ENCODE results near the gene NPIPA5. TPM values are rescaled to one million over a fixed set of nuclear protein-coding genes. Genes with fewer than 3 reads are reported as not detected.
A peak's percentile ranks its signal among the peaks of the same experiment; 100 is the strongest.
"Not testable (repeated sequence)": the region's sequence is repeated elsewhere in the genome, so short reads cannot be mapped to it uniquely, and the experiment has no call there.

The NPIPA5 gene
- total and polyA plus RNA-seq, 7 donors, result 2.0 to 24.3 (median 7.2) TPM

GRCh38 chr16:15418206-15418605, 40.1 kb upstream of the NPIPA5 start:
- 84 to 85% methylated on average over 3 of the region's 3 CpGs for WGBS, 2 donors
- H3K4me1 ChIP-seq, result peaks cover 0 to 7% (median 0%) of the 10 kb centered on the region in 4 donors
- no peaks in the 10 kb centered on the region for H3K9me3 ChIP-seq
- H3K4me3 ChIP-seq, result no peak overlapping the region
- no peaks in the 10 kb centered on the region for H3K36me3 ChIP-seq
- no peaks in the 10 kb centered on the region for H3K27me3 ChIP-seq
- TF ChIP-seq EP300 (IDR thresholded peaks at IDR 0.05) (no peak), POLR2AphosphoS5 (IDR thresholded peaks at IDR 0.05) (no peak), POLR2A (IDR thresholded peaks at IDR 0.05) (no peak)
- TF ChIP-seq, protein P1, sequence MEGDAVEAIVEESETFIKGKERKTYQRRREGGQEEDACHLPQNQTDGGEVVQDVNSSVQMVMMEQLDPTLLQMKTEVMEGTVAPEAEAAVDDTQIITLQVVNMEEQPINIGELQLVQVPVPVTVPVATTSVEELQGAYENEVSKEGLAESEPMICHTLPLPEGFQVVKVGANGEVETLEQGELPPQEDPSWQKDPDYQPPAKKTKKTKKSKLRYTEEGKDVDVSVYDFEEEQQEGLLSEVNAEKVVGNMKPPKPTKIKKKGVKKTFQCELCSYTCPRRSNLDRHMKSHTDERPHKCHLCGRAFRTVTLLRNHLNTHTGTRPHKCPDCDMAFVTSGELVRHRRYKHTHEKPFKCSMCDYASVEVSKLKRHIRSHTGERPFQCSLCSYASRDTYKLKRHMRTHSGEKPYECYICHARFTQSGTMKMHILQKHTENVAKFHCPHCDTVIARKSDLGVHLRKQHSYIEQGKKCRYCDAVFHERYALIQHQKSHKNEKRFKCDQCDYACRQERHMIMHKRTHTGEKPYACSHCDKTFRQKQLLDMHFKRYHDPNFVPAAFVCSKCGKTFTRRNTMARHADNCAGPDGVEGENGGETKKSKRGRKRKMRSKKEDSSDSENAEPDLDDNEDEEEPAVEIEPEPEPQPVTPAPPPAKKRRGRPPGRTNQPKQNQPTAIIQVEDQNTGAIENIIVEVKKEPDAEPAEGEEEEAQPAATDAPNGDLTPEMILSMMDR (IDR thresholded peaks at IDR 0.05), result no peak
- DNase-seq, result no peak
- H3K27ac ChIP-seq, result no peak overlapping the region
- intact Hi-C loops (cut with DNase I), result no loop called here

- Histone ChIP-seq H3K27ac (no peak overlapping the region), H3K36me3 (no peaks in the 10 kb centered on the region), H3K4me3 (no peak overlapping the region), H3K27me3 (no peaks in the 10 kb centered on the region), H3K4me1 (peaks cover 0 to 7% (median 0%) of the 10 kb centered on the region in 4 donors), H3K9me3 (no peaks in the 10 kb centered on the region)
- DNase-seq, result no peak
- WGBS, 2 donors, result 92 to 95% methylated on average over 2 of the region's 2 CpGs
- intact Hi-C loops (cut with DNase I), result no loop called here
- TF ChIP-seq EP300 (IDR thresholded peaks at IDR 0.05) (no peak), POLR2A (IDR thresholded peaks at IDR 0.05) (no peak), POLR2AphosphoS5 (IDR thresholded peaks at IDR 0.05) (no peak)
- TF ChIP-seq, protein P1 (IDR thresholded peaks at IDR 0.05), result no peak
These were observed 39.1 kb upstream of the NPIPA5 start for GRCh38 chr16:15417197-15417596.

DNA sequence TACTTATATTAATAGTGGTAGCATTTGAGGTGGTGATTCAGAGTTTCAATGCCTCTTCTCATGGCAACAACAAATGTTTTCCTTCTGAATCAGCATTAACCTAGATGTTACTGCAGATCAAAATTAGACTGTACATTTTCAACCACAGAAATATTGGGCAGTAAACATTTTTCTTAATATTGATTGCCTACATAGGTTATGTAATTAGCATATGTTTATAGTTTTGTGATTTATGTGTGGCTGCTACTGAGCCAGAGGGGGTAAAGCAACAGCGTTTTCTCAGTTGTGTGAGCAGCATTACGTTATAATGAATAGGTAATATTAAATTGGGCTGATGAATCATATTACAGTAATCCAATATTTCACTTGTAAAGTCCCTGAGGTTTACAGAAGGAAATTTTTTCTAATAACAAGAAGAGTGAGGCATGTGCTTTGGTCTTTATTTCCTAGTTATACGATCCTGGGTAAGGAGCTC, 37.5 kb upstream of the NPIPA5 start:
- 67 to 73% methylated on average over 3 of the region's 3 CpGs for WGBS, 2 donors
- Histone ChIP-seq H3K27ac (no peak overlapping the region), H3K4me3 (no peak overlapping the region), H3K9me3 (no peaks in the 10 kb centered on the region), H3K27me3 (no peaks in the 10 kb centered on the region), H3K36me3 (no peaks in the 10 kb centered on the region), H3K4me1 (peaks cover 0 to 7% (median 0%) of the 10 kb centered on the region in 4 donors)
- intact Hi-C loops (cut with DNase I), result no loop called here
- TF ChIP-seq POLR2AphosphoS5 (IDR thresholded peaks at IDR 0.05), result no peak
- TF ChIP-seq, protein P1 (IDR thresholded peaks at IDR 0.05), result no peak
- no peak for TF ChIP-seq POLR2A (IDR thresholded peaks at IDR 0.05)
- TF ChIP-seq EP300 (IDR thresholded peaks at IDR 0.05), result no peak
- DNase-seq, result no peak

- H3K36me3 ChIP-seq; DNase-seq; intact Hi-C loops (cut with DNase I); H3K27ac ChIP-seq; H3K9me3 ChIP-seq; H3K27me3 ChIP-seq; H3K4me3 ChIP-seq; H3K4me1 ChIP-seq: not testable (repeated sequence)
- 95 to 97% methylated on average over 6 of the region's 6 CpGs for WGBS, 2 donors
These were observed 31.4 kb upstream of the NPIPA5 start for GRCh38 chr16:15409476-15409875.

DNA sequence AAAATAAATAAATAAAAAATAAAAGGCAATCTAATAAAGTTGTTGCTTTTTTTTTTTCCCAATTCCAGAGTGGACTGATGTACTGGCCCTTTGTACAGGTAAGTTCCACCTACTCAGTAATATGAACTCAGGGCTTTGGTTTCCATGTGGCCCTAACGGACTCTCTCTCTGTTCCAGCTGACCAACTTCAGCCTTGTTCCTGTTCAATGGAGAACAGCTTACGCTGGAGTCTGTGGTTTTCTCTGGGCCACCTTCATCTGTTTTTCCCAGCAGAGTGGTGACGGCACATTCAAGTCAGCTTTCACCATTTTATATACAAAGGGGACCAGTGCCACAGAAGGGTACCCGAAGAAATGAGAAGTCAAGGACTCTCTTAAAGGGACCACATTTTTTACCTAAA, 29.7 kb upstream of the NPIPA5 start:
- DNase-seq; H3K36me3 ChIP-seq; H3K27ac ChIP-seq; H3K27me3 ChIP-seq; H3K9me3 ChIP-seq; H3K4me1 ChIP-seq; H3K4me3 ChIP-seq; intact Hi-C loops (cut with DNase I): not testable (repeated sequence)
- 78 to 89% methylated on average over 4 of the region's 4 CpGs for WGBS, 2 donors

DNA sequence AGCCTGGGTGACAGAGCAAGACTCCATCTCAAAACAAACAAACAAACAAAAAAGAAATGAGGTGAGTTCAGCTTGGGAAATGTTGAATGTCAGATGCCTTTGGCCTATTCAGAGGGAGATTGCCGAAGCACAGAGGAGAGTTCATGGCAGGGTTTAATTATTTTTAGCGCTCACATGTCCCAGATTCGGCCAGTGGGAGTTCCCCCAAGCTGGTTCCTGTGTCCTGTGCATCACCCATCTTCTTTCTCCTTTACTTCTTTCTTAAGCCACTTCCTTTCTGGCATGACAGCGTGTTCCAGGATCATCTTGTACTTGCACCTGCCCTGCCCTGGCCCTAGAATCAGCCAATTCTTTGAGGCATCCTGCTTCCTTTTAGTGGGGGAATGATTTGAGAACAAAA, 26.7 kb upstream of the NPIPA5 start:
- peak overlapping the region in 1 of 4 donors; percentile 49 for H3K27ac ChIP-seq
- no peaks in the 10 kb centered on the region for H3K27me3 ChIP-seq
- TF ChIP-seq POLR2AphosphoS5 (IDR thresholded peaks at IDR 0.05), result peak in 1 of 4 donors; percentile 48
- no peak for TF ChIP-seq POLR2A (IDR thresholded peaks at IDR 0.05)
- peak in 1 of 4 donors; percentile 67 for TF ChIP-seq EP300 (IDR thresholded peaks at IDR 0.05)
- WGBS, 2 donors, result 60 to 76% methylated on average over 4 of the region's 4 CpGs
- DNase-seq, result no peak
- peaks cover 0 to 28% (median 2%) of the 10 kb centered on the region in 4 donors for H3K36me3 ChIP-seq
- no peaks in the 10 kb centered on the region for H3K4me1 ChIP-seq
- intact Hi-C loops (cut with DNase I), result no loop called here
- no peaks in the 10 kb centered on the region for H3K9me3 ChIP-seq
- H3K4me3 ChIP-seq, result no peak overlapping the region

- H3K4me1 ChIP-seq; H3K4me3 ChIP-seq; H3K9me3 ChIP-seq; DNase-seq; H3K27me3 ChIP-seq; intact Hi-C loops (cut with DNase I): not testable (repeated sequence)
- Histone ChIP-seq H3K36me3 (peaks cover 0 to 25% (median 2%) of the 10 kb centered on the region in 4 donors), H3K27ac (peak overlapping the region in 1 of 4 donors; percentile 49)
- WGBS, 2 donors, result 90 to 91% methylated on average over 3 of the region's 3 CpGs
These were observed 26.0 kb upstream of the NPIPA5 start for GRCh38 chr16:15404091-15404490.

Measured in sigmoid colon (tissue), 7 donors.